Spinal cord (tissue), 10 donors: ENCODE data around the gene USP34. TPM values are rescaled to one million over a fixed set of nuclear protein-coding genes. Genes with fewer than 3 reads are reported as not detected.
A peak's percentile ranks its signal among the peaks of the same experiment; 100 is the strongest.

ENCODE experiments used
- DNase-seq, 6 donors: peaks; one replicate each; pipeline versions ENCODE4 v3.0.0 to v3.0.0-alpha.2; 2013 to 2015; ENCODE audit warnings: low spot score in 6 of 6, low read depth in 4 of 6
- H3K27ac ChIP-seq: one replicate; pipeline ENCODE4 v1.5.1; 2013; ENCODE audit warnings: low read depth, low read length, control low read depth
- H3K27me3 ChIP-seq: one replicate; pipeline ENCODE4 v1.6.1; 2013; ENCODE audit warnings: low read length; ENCODE audit not compliant: control insufficient read depth, insufficient read depth
- H3K36me3 ChIP-seq: one replicate; pipeline ENCODE4 v1.6.1; 2013; ENCODE audit warnings: low read length; ENCODE audit not compliant: control insufficient read depth, insufficient read depth
- H3K4me1 ChIP-seq: one replicate; pipeline ENCODE4 v1.6.1; 2013; ENCODE audit warnings: low read length; ENCODE audit not compliant: control insufficient read depth, insufficient read depth
- H3K4me3 ChIP-seq: one replicate; pipeline ENCODE4 v1.5.1; 2013; ENCODE audit warnings: low read depth, low read length, control low read depth
- H3K9me3 ChIP-seq: one replicate; pipeline ENCODE4 v1.6.1; 2013; ENCODE audit warnings: low read length; ENCODE audit not compliant: control insufficient read depth, insufficient read depth
- WGBS: methylation state at CpG from one replicate; pipeline ENCODE4 v1.1.5; 2013; ENCODE audit warnings: missing lambda C conversion rate; ENCODE audit not compliant: insufficient coverage; 5-methylcytosine and 5-hydroxymethylcytosine counted together
- polyA plus RNA-seq, 2 donors: library from polyadenylated mRNA; unstranded; fragments of 120-200 nt; gene quantifications; one replicate each; pipeline ENCODE4 v1.2.1, GENCODE V29; 2013; ENCODE audit not compliant: insufficient read length in 2 of 2
- total RNA-seq, 2 donors: library from RNA; depleted of rRNA in 1 of 2; stranded (reverse); fragments of 120-200 nt in 1 of 2; fragments of >200 nt in 1 of 2; gene quantifications; one replicate each; pipeline versions ENCODE4 v1.2.3 to v1.2.4, GENCODE V29; 2013 to 2014
- donor health status: healthy.

The USP34 gene
- total and polyA plus RNA-seq, 4 donors, result 127 to 206 (median 143) TPM

DNA sequence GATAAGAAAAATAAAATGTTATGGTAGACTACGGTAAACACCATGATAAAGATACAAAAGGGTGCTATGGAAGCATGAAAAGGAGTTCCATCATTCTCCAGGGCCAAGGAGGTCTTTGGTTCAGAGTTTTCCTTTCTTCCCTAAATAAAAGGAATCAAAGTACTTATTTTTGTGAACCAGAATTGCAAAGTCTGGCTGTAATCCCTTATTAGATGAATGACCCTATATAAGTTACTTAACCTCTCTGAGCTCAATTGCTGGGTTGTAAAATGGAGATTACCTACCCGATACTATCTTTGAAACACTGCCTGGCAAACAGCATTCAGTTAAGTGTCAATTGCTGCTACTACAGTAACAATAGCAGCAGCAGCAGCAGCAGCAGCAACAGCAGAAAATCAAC, 218.9 kb downstream of the USP34 start:
- Histone ChIP-seq H3K36me3 (peaks cover 18% of the 10 kb centered on the region), H3K27me3 (no peaks in the 10 kb centered on the region), H3K4me1 (no peaks in the 10 kb centered on the region), H3K4me3 (no peak overlapping the region), H3K9me3 (no peaks in the 10 kb centered on the region), H3K27ac (no peak overlapping the region)
- no CpG with 5 or more reads among the region's 2 CpGs for WGBS
- no peak for DNase-seq

DNA sequence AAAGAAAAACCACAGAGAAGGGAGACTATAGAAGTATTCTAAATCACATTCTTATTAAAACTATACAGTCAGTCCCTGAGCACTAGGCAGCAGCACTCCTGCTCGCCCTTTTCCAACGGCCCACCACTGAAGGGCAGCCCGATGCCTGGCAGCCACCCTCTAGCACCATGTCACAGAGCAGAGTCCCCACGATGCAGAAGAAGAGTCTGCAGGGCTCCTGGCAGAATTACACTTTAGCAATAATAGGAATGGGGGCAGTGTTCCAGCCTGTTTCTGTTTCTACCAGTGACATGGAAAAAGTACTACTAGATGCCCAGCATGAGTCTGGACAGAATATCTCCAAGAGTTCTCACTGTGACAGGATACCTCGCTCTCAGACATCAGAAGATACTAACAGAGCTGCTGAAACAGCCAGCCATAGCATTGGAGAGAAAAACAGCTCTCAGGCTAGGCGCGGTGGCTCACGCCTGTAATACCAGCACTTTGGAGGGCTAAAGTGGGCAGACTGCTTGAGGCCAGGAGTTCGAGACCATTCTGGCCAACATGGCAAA, 221.3 kb downstream of the USP34 start:
- peak in 1 of 6 donors; percentile 7 for DNase-seq
- 88% methylated on average over 6 of the region's 9 CpGs for WGBS
- no peak overlapping the region for H3K27ac ChIP-seq
- no peaks in the 10 kb centered on the region for H3K27me3 ChIP-seq
- no peak overlapping the region for H3K4me3 ChIP-seq
- H3K36me3 ChIP-seq, result peaks cover 18% of the 10 kb centered on the region
- H3K9me3 ChIP-seq, result no peaks in the 10 kb centered on the region
- no peaks in the 10 kb centered on the region for H3K4me1 ChIP-seq

DNA sequence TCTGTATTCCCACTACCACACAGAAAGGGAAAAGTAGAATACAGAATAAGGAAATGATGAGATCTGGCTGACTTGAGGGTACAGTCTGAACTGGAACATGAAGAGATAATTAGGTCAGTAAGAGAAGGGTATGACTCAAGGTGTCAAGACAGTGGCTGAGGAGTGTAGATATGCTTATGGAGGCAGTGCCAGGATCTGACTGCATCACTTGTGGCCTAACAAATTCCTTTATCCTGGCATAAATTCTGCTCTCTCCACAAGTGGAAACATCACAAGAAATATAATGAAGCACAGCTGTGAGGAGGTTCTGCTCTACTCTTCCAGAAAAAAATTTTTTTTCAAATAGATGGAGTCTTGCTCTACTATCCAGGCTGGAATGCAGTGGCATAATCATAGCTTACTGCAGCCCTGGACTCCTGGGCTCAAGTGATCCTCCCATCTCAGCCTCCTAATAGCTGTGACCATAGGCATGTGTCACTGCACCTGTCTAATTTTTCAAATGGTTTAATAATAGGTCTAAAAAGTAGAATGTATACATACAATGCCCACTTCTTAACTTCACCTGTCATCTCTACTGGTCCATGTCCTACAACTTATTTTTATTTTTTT, 223.6 kb downstream of the USP34 start:
- H3K27ac ChIP-seq, result no peak overlapping the region
- H3K4me3 ChIP-seq, result no peak overlapping the region
- no peak for DNase-seq
- H3K9me3 ChIP-seq, result no peaks in the 10 kb centered on the region
- H3K36me3 ChIP-seq, result peaks cover 25% of the 10 kb centered on the region
- H3K4me1 ChIP-seq, result no peaks in the 10 kb centered on the region
- no peaks in the 10 kb centered on the region for H3K27me3 ChIP-seq

DNA sequence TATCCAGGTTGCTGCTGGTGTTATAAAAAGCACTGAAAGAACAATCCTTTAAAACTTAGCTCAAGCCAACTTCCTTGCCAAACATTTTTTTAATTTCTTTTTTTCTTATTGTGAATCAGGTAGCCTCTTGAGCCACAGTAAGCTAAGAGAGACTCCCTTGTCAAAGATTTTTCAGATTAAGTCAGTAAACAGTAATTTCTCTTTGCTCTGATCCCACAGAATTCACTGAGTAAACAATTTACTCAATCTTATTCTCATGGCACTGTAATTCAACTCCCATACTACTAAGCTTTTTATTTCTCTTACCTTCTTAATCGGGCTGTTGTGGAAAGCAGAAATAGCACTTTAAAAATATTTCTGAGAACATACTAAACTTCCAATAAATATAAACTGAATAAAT, 226.2 kb downstream of the USP34 start:
- no peaks in the 10 kb centered on the region for H3K4me1 ChIP-seq
- whole genome bisulfite sequencing, result no CpG with 5 or more reads among the region's 1 CpG
- H3K27ac ChIP-seq, result no peak overlapping the region
- DNase-seq, result no peak
- no peaks in the 10 kb centered on the region for H3K9me3 ChIP-seq
- peaks cover 33% of the 10 kb centered on the region for H3K36me3 ChIP-seq
- no peaks in the 10 kb centered on the region for H3K27me3 ChIP-seq
- H3K4me3 ChIP-seq, result no peak overlapping the region

DNA sequence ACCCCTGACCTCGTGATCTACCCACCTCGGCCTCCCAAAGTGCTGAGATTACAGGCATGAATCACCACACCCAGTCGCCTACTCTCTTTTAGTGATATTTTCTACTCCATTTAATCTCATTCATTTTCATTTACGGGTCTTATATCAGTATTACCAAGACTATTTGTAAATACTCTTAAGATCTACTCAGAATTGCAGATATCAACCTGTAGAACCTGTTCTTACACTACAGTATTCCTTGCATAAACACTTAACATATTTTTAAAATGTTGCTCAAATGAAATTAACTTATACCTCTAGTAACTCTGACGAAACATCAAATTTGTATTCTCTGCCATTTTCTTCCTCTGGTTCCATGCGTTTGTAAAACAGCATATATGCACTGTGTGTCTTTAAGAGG, 229.6 kb downstream of the USP34 start:
- no peak overlapping the region for H3K4me3 ChIP-seq
- H3K9me3 ChIP-seq, result no peaks in the 10 kb centered on the region
- WGBS, result 97% methylated on average over 3 of the region's 6 CpGs
- no peaks in the 10 kb centered on the region for H3K4me1 ChIP-seq
- H3K27me3 ChIP-seq, result no peaks in the 10 kb centered on the region
- H3K27ac ChIP-seq, result no peak overlapping the region
- no peak for DNase-seq
- peaks cover 28% of the 10 kb centered on the region for H3K36me3 ChIP-seq

DNA sequence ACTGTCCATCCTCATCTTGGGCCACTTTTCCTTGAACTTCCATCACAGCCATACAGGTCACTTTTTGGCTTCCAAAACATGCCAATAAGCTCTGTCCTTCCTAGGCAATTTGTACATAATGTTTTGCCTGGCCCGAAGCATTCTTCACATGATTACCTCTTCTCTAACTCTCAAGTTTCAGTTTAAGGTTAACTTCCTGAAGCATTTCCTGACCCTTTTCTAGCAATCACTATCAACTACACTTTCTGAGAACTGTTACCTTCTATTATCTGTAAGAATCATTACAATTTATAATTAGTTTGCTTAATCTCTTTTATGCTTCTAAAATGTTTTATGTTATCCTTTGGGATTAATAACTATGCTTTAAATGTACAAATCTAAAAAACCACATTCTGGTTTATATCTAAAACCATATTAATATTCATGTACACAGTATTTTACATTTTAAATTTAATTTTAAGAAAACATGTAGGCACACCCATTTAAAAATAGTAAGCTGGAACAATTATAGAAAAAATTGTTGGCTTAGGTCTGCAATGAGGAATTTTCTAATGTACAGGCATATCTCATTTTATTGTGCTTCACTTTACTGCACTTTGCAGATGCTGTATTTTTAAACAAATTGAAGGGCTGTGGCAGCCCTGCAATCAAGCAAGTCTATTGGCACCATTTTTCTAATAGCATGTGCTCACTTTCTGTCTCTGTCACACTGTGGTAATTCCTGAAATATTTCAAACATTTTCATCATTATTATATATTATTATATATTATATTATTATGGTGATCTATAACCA, 232.5 kb downstream of the USP34 start:
- Histone ChIP-seq H3K4me3 (no peak overlapping the region), H3K9me3 (no peaks in the 10 kb centered on the region), H3K36me3 (peaks cover 35% of the 10 kb centered on the region), H3K27ac (no peak overlapping the region), H3K4me1 (no peaks in the 10 kb centered on the region), H3K27me3 (no peaks in the 10 kb centered on the region)
- WGBS, result 100% methylated on average over 1 of the region's 1 CpG
- DNase-seq, result no peak

DNA sequence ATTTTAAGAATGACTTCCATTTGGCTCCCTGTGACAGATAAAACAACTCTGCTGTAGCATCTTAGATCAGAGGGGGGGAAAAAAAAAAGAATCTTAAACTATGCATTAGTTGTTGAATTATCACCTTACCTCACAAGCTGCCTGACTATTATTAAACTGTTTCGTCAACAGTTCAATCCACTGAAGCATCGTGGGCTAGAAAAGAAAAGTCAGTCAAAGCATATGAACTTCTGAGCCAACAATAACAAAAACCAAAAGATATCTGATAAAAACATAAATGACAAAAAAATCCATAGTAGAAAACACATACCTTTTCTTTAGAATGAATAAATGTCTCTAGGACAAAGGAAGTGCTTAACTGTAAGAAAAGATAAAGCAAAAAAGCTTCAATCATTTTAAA, 235.2 kb downstream of the USP34 start:
- H3K27me3 ChIP-seq, result no peaks in the 10 kb centered on the region
- DNase-seq, result no peak
- H3K4me1 ChIP-seq, result no peaks in the 10 kb centered on the region
- no peak overlapping the region for H3K27ac ChIP-seq
- no peak overlapping the region for H3K4me3 ChIP-seq
- no peaks in the 10 kb centered on the region for H3K9me3 ChIP-seq
- peaks cover 33% of the 10 kb centered on the region for H3K36me3 ChIP-seq
- no CpG with 5 or more reads among the region's 2 CpGs for WGBS

DNA sequence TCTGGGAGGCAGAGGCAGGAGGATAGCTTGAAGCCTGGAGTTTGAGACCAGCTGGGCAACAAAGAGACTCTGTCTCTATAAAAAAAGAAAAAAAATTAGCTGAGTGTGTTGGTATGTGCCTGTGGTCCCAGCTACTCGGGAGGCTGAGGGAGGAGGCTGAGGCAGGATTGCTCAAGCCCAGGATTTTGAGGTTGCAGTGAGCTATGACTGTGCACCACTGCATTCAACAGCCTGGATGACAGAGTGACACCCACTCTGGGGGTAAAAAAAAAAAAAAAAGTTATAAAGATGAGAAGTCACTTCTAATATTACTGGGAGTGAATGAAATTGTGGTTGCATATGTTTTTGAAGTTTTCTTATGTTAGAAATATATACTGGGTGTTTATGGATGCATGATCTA, 237.3 kb downstream of the USP34 start:
- H3K36me3 ChIP-seq, result peaks cover 32% of the 10 kb centered on the region
- WGBS, result 91% methylated on average over 1 of the region's 1 CpG
- DNase-seq, result no peak

DNA sequence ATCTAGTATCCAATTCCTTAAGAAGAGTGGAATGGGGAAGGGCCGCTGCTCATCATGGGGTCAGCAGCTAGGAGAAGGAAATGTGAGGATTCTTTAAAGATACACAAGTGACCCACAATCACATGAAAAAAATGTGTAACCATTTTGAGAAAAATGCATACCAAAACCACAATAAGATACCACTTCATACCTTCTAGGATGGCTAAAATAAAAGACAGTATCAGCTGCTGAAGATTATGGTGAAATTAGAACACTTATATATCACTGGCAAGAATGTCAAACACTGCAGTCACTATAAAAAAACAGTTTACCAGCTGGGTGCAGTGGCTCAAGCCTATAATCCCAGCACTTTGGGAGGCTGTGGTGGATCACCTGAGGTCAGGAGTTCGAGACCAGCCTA, 241.0 kb downstream of the USP34 start:
- peaks cover 22% of the 10 kb centered on the region for H3K36me3 ChIP-seq
- no peaks in the 10 kb centered on the region for H3K27me3 ChIP-seq
- no peak overlapping the region for H3K27ac ChIP-seq
- H3K4me1 ChIP-seq, result no peaks in the 10 kb centered on the region
- no peak for DNase-seq
- H3K4me3 ChIP-seq, result no peak overlapping the region
- no CpG with 5 or more reads among the region's 2 CpGs for WGBS
- H3K9me3 ChIP-seq, result no peaks in the 10 kb centered on the region

More for the DNA sequence above, 237.3 kb downstream of the USP34 start:
- Histone ChIP-seq H3K9me3 (no peaks in the 10 kb centered on the region), H3K27ac (no peak overlapping the region), H3K4me1 (no peaks in the 10 kb centered on the region), H3K27me3 (no peaks in the 10 kb centered on the region), H3K4me3 (no peak overlapping the region)

DNA sequence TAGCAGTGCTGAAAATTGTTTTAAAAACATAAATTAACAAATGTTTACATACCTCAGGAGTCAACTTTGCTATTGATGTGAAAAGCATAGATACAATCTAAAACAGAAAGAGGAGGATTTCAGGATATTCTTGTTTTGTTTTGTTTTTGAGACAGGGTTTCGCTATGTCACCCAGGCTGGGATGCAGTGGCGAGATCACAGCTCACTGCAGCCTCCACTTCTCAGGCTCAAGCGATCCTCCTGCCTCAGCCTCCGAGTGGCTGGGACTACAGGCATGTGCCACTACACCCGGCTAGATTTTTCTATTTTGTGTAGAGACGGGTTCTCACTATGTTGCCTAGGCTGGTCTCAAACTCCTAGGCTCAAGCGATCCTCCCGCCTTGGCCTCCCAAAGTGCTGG, 248.3 kb downstream of the USP34 start:
- no peaks in the 10 kb centered on the region for H3K9me3 ChIP-seq
- no peak overlapping the region for H3K27ac ChIP-seq
- H3K4me1 ChIP-seq, result no peaks in the 10 kb centered on the region
- H3K4me3 ChIP-seq, result no peak overlapping the region
- DNase-seq, result no peak
- H3K27me3 ChIP-seq, result no peaks in the 10 kb centered on the region
- H3K36me3 ChIP-seq, result peaks cover 6% of the 10 kb centered on the region
- whole genome bisulfite sequencing, result 97% methylated on average over 6 of the region's 8 CpGs
